ENCODE data around the gene TMEM200A.

- TF ChIP-seq RAD21 (conservative IDR thresholded peaks at IDR 0.05) (no peak), CTCF (IDR thresholded peaks at IDR 0.05; ENCODE audit: poor library complexity, severe bottlenecking) (no peak), TAF1 (IDR thresholded peaks at IDR 0.05; ENCODE audit: low read depth) (no peak)
Observed at GRCh38 chr6:130466052-130466747, 100.4 kb downstream of the TMEM200A start.

All from neural cell (in vitro differentiated cells).